ENCODE results near the gene CLSTN2. TPM values are rescaled to one million over a fixed set of nuclear protein-coding genes. Genes with fewer than 3 reads are reported as not detected.

Gene CLSTN2
- total and polyA plus RNA-seq, 2 experiments from 2014 or later, result 23.0 to 27.0 TPM

DNA sequence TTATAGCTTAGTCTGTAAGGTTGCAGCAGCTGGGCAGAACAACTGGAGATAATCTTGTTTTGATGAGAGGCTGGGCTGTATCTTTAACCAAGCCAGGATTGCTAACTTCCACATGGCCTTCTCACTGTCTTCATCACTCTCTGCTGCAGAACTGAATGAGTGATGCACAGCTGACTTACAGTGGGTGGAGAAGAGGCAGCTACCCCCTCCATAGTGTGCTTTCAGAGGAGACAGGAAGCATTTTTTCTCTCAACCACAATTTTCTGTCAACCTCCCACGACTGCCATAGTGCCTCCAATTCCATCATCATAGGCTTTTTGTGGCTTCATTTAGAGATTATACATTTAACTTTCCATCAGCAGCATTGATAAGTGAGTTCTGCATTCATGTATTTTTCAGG lies 168.2 kb downstream of the CLSTN2 start:
- Histone ChIP-seq H3K9me3 (ENCODE audit: low read depth) (no peaks in the 10 kb centered on the region), H3K27ac (no peak overlapping the region), H4K20me1 (ENCODE audit: insufficient read depth, poor library complexity, severe bottlenecking) (no peaks in the 10 kb centered on the region), H3K27me3 (no peaks in the 10 kb centered on the region), H3K4me2 (no peak overlapping the region), H3K79me2 (no peaks in the 10 kb centered on the region), H3K4me1 (ENCODE audit: insufficient read depth) (no peaks in the 10 kb centered on the region), H3K9me2 (replicated peaks; ENCODE audit: insufficient read depth) (no peaks in the 10 kb centered on the region), H3K36me3 (replicated peaks; ENCODE audit: insufficient read depth, low read depth) (no peaks in the 10 kb centered on the region), H3K4me3 (no peak overlapping the region), H2AFZ (no peak overlapping the region)
- DNase-seq (ENCODE audit: low spot score), result no peak
- WGBS (ENCODE audit: low lambda C conversion rate, missing lambda C conversion rate), result 75% methylated on average over 1 of the region's 1 CpG
- TF ChIP-seq, protein P1, sequence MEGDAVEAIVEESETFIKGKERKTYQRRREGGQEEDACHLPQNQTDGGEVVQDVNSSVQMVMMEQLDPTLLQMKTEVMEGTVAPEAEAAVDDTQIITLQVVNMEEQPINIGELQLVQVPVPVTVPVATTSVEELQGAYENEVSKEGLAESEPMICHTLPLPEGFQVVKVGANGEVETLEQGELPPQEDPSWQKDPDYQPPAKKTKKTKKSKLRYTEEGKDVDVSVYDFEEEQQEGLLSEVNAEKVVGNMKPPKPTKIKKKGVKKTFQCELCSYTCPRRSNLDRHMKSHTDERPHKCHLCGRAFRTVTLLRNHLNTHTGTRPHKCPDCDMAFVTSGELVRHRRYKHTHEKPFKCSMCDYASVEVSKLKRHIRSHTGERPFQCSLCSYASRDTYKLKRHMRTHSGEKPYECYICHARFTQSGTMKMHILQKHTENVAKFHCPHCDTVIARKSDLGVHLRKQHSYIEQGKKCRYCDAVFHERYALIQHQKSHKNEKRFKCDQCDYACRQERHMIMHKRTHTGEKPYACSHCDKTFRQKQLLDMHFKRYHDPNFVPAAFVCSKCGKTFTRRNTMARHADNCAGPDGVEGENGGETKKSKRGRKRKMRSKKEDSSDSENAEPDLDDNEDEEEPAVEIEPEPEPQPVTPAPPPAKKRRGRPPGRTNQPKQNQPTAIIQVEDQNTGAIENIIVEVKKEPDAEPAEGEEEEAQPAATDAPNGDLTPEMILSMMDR (IDR thresholded peaks at IDR 0.05; ENCODE audit: poor library complexity), result no peak
- TF ChIP-seq EZH2 (IDR thresholded peaks at IDR 0.05; ENCODE audit: borderline replicate concordance) (no peak), EZH2phosphoT487 (IDR thresholded peaks at IDR 0.05; ENCODE audit: low read depth, severe bottlenecking, unreplicated experiment) (no peak)

DNA sequence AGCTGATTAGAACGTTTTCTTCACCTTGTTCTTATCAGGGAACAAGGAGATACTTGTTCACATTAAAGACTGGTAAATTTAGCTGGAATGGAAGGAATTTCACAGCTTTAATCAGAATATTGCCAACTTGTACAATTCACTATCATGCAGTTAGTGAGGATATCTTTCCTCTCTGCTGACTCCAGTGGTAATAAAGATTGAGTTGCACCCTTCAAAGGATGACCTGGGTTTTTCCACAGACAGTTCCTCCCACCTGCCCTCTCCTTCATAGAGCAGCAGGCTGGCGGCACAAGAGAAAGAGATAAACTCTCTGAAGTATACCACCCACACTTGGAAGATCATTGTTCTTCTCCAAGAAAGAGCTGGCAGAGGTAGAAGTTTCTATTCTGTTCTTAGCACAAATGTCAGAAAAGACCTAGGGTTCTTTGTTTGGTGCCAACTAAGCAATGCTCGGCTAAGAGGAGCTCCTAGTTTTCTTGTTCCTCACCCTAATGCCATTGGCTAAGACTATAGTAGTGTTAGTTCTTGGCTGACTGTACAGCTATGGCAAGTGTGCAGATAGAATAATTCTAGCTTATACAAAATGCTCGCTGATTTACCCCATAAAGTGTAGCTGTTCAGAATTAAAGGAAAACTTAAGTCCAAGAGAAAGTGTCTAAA lies 169.1 kb downstream of the CLSTN2 start:
- no peak overlapping the region for H3K4me2 ChIP-seq
- no peaks in the 10 kb centered on the region for H4K20me1 ChIP-seq (ENCODE audit: insufficient read depth, poor library complexity, severe bottlenecking)
- no peaks in the 10 kb centered on the region for H3K4me1 ChIP-seq (ENCODE audit: insufficient read depth)
- TF ChIP-seq EZH2 (IDR thresholded peaks at IDR 0.05; ENCODE audit: borderline replicate concordance) (no peak), EZH2phosphoT487 (IDR thresholded peaks at IDR 0.05; ENCODE audit: low read depth, severe bottlenecking, unreplicated experiment) (no peak)
- TF ChIP-seq, protein P1 (IDR thresholded peaks at IDR 0.05; ENCODE audit: poor library complexity), result no peak
- no peaks in the 10 kb centered on the region for H3K36me3 ChIP-seq (replicated peaks; ENCODE audit: insufficient read depth, low read depth)
- H3K9me2 ChIP-seq (replicated peaks; ENCODE audit: insufficient read depth), result no peaks in the 10 kb centered on the region
- 78% methylated on average over 4 of the region's 4 CpGs for WGBS (ENCODE audit: low lambda C conversion rate, missing lambda C conversion rate)
- no peak overlapping the region for H3K27ac ChIP-seq
- no peaks in the 10 kb centered on the region for H3K27me3 ChIP-seq
- H3K4me3 ChIP-seq, result no peak overlapping the region
- H3K79me2 ChIP-seq, result no peaks in the 10 kb centered on the region
- no peak overlapping the region for H2AFZ ChIP-seq
- no peak for DNase-seq (ENCODE audit: low spot score)
- H3K9me3 ChIP-seq (ENCODE audit: low read depth), result no peaks in the 10 kb centered on the region

DNA sequence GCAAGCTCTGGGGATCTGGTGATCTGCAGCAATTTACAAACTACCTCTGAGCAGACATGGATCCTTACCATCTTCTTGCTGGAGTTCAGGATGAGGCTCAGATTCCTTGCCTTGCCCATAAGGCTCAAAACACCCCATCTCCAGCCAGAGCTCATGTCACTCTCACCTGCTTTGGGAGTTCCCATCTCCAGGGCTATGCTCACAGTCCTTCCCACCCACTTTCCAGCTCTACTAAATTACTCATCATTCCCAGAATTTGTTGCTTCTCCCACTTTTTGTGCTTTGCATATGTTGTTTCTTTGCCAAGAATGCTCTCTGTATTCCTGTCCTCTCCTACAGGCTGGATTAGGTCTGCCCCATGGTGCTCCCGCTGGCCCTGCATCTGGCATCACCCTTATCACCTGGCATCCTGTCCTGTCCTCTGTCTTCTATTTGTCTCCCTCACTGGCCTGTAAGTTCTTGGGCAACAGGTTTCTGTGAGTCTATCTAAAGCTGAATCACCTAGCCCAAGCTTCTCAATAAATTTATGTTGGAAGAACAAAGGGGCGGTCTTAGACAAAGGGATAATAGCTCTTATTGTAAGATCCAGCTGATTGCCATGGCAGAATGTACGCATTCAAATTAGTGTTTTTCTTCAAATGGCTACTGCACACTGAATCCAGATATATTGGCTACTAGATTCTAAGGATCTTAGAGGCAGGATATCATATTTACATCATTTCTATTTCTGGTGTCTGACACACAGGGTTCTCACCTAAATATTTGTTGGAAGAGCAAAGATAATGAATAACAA lies 179.2 kb downstream of the CLSTN2 start:
- Histone ChIP-seq H3K9me3 (ENCODE audit: low read depth) (no peaks in the 10 kb centered on the region), H3K4me2 (no peak overlapping the region), H3K36me3 (replicated peaks; ENCODE audit: insufficient read depth, low read depth) (no peaks in the 10 kb centered on the region), H3K4me1 (ENCODE audit: insufficient read depth) (no peaks in the 10 kb centered on the region), H3K9me2 (replicated peaks; ENCODE audit: insufficient read depth) (no peaks in the 10 kb centered on the region), H2AFZ (no peak overlapping the region), H3K79me2 (no peaks in the 10 kb centered on the region), H3K27ac (no peak overlapping the region), H3K4me3 (no peak overlapping the region), H4K20me1 (ENCODE audit: insufficient read depth, poor library complexity, severe bottlenecking) (no peaks in the 10 kb centered on the region), H3K27me3 (no peaks in the 10 kb centered on the region)
- no peak for DNase-seq (ENCODE audit: low spot score)
- TF ChIP-seq, protein P1 (IDR thresholded peaks at IDR 0.05; ENCODE audit: poor library complexity), result no peak
- TF ChIP-seq EZH2 (IDR thresholded peaks at IDR 0.05; ENCODE audit: borderline replicate concordance), result no peak
- TF ChIP-seq EZH2phosphoT487 (IDR thresholded peaks at IDR 0.05; ENCODE audit: low read depth, severe bottlenecking, unreplicated experiment), result no peak
- WGBS (ENCODE audit: low lambda C conversion rate, missing lambda C conversion rate), result 86% methylated on average over 3 of the region's 3 CpGs

Measured in hepatocyte (in vitro differentiated cells).